Naive B cell (primary cell): ENCODE measurements around the gene MXRA5. TPM values are rescaled to one million over a fixed set of nuclear protein-coding genes. Genes with fewer than 3 reads are reported as not detected.
"Not testable (repeated sequence)": the region's sequence is repeated elsewhere in the genome, so short reads cannot be mapped to it uniquely, and the experiment has no call there.

Source experiments
- ATAC-seq, 2 donors: fragments of 150-1000 bp; cut with Tn5 transposase; 2 replicates each; pipeline ENCODE4 v1.10.0; 2021; ENCODE audit warnings: low read depth in 2 of 2, mild to moderate bottlenecking in 2 of 2, moderate library complexity in 2 of 2
- DNase-seq: peaks from one replicate; pipeline ENCODE4 v3.0.0; 2022
- H3K27ac Mint-ChIP-seq, 6 donors: one replicate each; pipeline ENCODE4 v1.8.0; 2020 to 2022; ENCODE audit warnings: mild to moderate bottlenecking in 6 of 6, mixed read lengths in 6 of 6, moderate library complexity in 5 of 6, inconsistent platforms in 2 of 6
- H3K27me3 Mint-ChIP-seq, 3 donors: one replicate each; pipeline ENCODE4 v1.8.0; 2021 to 2022; ENCODE audit warnings: mixed read lengths in 3 of 3, mild to moderate bottlenecking in 1 of 3
- H3K36me3 Mint-ChIP-seq, 2 donors: one replicate each; pipeline ENCODE4 v1.8.0; 2020 to 2022; ENCODE audit warnings: mixed read lengths in 2 of 2, inconsistent platforms in 1 of 2, mild to moderate bottlenecking in 1 of 2
- H3K4me1 Mint-ChIP-seq, 3 donors: one replicate each; pipeline ENCODE4 v1.8.0; 2020 to 2022; ENCODE audit warnings: mixed read lengths in 3 of 3, inconsistent platforms in 1 of 3, mild to moderate bottlenecking in 1 of 3, moderate library complexity in 1 of 3
- H3K4me3 Mint-ChIP-seq, 8 donors: one replicate each; pipeline ENCODE4 v1.8.0; 2020 to 2022; ENCODE audit warnings: mild to moderate bottlenecking in 8 of 8, mixed read lengths in 8 of 8, moderate library complexity in 8 of 8, inconsistent platforms in 2 of 8
- H3K9me3 Mint-ChIP-seq, 7 donors: one replicate each; pipeline ENCODE4 v1.8.0; 2020 to 2022; ENCODE audit warnings: mixed read lengths in 7 of 7, mild to moderate bottlenecking in 5 of 7, inconsistent platforms in 2 of 7, moderate library complexity in 1 of 7
- polyA plus RNA-seq, 6 donors: library from polyadenylated mRNA; unstranded; fragments of 300-500 nt; fragmentation: Illumina TruSeq; gene quantifications; one replicate each; pipeline ENCODE4 v1.2.3, GENCODE V29; 2021; ENCODE audit warnings: low read depth in 6 of 6

Gene MXRA5
- polyA plus RNA-seq, 6 donors from 2014 or later: not detected

DNA sequence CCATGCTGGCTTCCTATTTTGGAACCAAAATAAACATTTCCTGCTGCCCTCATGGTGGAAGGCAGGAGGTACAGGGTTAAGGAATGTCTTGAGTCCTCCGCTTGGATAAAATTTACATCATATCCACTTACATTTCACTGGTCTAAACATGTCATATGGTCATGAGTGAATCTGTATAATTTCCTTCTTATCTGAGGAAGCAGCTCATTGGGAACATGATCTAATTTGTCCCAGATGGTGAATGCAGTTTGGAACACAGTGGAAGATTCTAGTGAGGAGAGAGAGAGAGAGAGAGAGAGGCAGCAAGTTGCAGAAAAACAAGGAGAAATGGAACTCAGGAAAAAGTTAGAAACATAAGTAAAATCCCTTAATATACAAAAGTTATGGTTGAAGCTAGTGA lies 46.8 kb downstream of the MXRA5 start:
- DNase-seq (no peak), ATAC-seq (no peak)
- no peaks in the 10 kb centered on the region for H3K27me3 Mint-ChIP-seq
- H3K9me3 Mint-ChIP-seq: peaks cover 0 to 5% (median 0%) of the 10 kb centered on the region in 7 donors
- no peaks in the 10 kb centered on the region for H3K4me1 Mint-ChIP-seq
- H3K36me3 Mint-ChIP-seq: no peaks in the 10 kb centered on the region
- H3K4me3 Mint-ChIP-seq: no peak overlapping the region
- H3K27ac Mint-ChIP-seq: no peak overlapping the region

DNA sequence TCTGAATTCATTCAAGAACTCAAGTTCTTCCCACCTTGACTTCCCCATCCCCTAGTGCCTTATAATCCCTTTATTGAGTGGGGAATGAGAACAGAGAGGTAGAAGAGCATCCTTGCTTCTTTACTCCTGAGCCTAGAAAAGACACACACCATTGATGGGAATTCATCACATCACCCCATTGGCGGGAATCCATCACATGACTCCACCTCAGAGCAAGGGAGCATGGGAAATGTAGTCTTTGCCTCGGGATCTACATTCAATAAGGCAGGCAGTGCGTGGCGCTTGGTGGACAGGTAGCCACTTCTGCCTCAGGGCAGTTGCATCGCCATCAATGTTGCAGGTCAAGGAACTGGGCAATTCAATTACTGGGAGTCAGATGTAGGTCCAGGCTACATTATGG lies 50.7 kb downstream of the MXRA5 start:
- Mint-ChIP-seq H3K36me3 (no peaks in the 10 kb centered on the region), H3K27ac (no peak overlapping the region), H3K27me3 (no peaks in the 10 kb centered on the region), H3K4me1 (no peaks in the 10 kb centered on the region), H3K9me3 (peaks cover 0 to 4% (median 0%) of the 10 kb centered on the region in 7 donors), H3K4me3 (no peak overlapping the region)
- ATAC-seq: no peak
- no peak for DNase-seq

DNA sequence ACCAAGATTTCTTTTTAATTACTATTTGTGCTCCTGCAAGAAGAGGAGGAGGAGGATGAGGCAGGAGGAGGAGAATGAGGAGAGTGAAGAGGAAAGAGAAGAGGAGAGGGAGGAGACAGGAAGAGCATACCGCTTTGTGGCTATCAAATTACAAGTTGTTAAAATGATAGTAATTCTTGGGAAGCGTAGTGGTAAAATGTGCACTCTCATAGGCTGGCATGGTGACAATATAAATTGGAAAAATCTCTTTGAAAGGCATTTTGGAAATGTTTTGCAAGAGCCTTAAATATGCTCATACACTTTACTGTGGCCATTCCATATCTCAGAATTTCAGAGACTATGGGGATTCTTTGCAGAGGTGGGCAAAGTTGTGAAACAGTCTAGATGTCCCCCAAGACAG lies 53.2 kb downstream of the MXRA5 start:
- peaks cover 0 to 5% (median 0%) of the 10 kb centered on the region in 3 donors for H3K27me3 Mint-ChIP-seq
- H3K4me1 Mint-ChIP-seq: no peaks in the 10 kb centered on the region
- H3K36me3 Mint-ChIP-seq: no peaks in the 10 kb centered on the region
- DNase-seq (no peak), ATAC-seq (no peak)
- H3K4me3 Mint-ChIP-seq: no peak overlapping the region
- peaks cover 0 to 4% (median 0%) of the 10 kb centered on the region in 7 donors for H3K9me3 Mint-ChIP-seq
- no peak overlapping the region for H3K27ac Mint-ChIP-seq

DNA sequence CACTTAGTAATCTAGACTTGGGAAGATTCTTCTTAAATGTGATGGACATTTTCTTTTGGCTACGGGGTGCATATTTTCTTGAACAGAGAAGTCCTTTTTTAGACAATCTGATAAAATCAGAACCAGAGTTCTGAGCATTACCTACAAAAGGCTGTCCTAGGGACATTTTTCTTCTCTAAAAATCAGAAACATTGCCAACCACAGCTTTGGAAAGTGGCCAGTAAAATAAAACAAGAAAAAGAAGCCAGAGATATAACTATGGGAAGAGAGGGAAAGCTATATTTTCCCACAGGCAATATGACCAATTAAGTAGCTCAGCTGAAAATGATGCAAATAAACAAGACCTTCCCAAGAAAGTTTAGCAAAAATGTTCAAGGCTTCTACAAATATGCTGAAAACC lies 55.9 kb downstream of the MXRA5 start:
- Mint-ChIP-seq H3K4me3 (no peak overlapping the region), H3K4me1 (no peaks in the 10 kb centered on the region), H3K9me3 (peaks cover 0 to 4% (median 0%) of the 10 kb centered on the region in 7 donors), H3K27me3 (peaks cover 0 to 12% (median 0%) of the 10 kb centered on the region in 3 donors), H3K27ac (no peak overlapping the region), H3K36me3 (no peaks in the 10 kb centered on the region)
- DNase-seq (no peak), ATAC-seq (no peak)

DNA sequence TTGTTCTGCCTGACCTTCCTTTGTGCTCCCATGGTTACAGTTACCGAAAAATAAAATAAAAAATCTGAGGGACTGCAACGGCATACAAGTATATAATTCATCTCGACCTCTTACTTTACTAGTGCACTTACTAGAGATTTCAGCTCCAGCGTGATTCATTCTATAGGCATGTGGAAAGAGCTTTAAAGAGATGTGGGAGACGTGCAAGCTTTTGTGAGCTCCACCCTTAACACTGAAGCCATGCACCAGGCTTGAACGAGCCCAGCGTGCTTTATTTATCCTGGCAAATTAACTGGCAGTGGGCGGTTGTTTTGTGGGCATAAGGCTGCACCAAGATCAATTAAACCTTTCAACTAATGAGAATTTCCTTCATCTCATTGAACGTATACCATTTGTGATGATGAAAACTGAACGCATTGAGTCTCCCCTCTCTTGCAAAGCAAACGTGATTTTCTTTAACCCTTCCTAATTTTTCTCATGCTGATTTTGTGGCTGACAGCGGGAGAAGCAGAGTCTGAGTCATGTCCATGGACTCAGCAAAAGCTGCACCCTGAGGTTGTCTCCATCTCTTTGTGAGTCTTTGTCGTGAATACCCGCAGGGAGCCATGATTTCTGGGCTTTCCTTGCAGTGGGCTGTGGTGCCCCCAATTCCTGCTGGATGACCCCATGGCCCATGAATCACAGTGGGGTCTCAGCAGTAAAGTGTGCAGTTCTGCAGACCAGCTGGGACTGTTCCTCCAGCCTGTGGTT lies 60.1 kb downstream of the MXRA5 start:
- no peak for ATAC-seq
- DNase-seq: no peak
- Mint-ChIP-seq H3K9me3 (peaks cover 0 to 8% (median 0%) of the 10 kb centered on the region in 7 donors), H3K4me3 (no peak overlapping the region), H3K4me1 (no peaks in the 10 kb centered on the region), H3K36me3 (no peaks in the 10 kb centered on the region), H3K27me3 (peaks cover 0 to 12% (median 0%) of the 10 kb centered on the region in 3 donors), H3K27ac (no peak overlapping the region)

DNA sequence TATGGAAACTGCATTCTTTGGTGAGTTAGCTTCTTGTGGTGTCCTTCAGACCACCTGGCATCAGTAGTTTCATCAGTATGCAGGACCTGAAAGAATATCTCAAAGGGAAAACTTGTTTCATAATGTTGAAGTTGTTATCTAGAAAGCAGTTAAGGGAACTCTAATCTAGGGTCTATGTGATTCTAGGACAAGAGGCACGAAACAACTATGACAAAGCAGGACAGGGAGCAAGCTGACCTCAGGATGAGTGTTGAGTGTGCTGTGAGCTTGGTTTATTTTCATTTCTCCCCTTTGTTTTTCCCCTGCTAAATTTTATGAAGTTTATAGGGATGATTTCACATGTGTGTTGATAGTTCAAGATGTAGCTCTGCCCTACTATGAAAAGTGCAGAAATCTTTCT lies 65.7 kb downstream of the MXRA5 start:
- H3K36me3 Mint-ChIP-seq: no peaks in the 10 kb centered on the region
- ATAC-seq (no peak), DNase-seq (no peak)
- H3K9me3 Mint-ChIP-seq: peaks cover 0 to 21% (median 8%) of the 10 kb centered on the region in 7 donors
- H3K4me3 Mint-ChIP-seq: no peak overlapping the region
- H3K27me3 Mint-ChIP-seq: no peaks in the 10 kb centered on the region
- no peaks in the 10 kb centered on the region for H3K4me1 Mint-ChIP-seq
- H3K27ac Mint-ChIP-seq: no peak overlapping the region

DNA sequence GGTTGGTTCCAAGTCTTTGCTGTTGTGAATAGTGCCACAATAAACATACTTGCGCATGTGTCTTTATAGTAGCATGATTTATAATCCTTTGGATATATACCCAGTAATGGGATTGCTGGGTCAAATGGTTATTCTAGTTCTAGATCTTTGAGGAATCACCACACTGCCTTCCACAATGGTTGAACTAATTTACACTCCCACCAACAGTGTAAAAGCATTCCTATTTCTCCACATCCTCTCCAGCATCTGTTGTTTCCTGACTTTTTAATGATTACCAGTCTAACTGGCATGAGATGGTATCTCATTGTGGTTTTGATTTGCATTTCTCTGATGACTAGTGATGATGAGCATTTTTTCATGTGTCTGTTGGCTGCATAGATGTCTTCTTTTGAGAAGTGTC lies 72.8 kb downstream of the MXRA5 start:
- H3K27me3 Mint-ChIP-seq, H3K4me3 Mint-ChIP-seq, DNase-seq, H3K36me3 Mint-ChIP-seq, ATAC-seq, H3K27ac Mint-ChIP-seq, H3K4me1 Mint-ChIP-seq: not testable (repeated sequence)
- peaks cover 3 to 27% (median 15%) of the 10 kb centered on the region in 7 donors for H3K9me3 Mint-ChIP-seq

DNA sequence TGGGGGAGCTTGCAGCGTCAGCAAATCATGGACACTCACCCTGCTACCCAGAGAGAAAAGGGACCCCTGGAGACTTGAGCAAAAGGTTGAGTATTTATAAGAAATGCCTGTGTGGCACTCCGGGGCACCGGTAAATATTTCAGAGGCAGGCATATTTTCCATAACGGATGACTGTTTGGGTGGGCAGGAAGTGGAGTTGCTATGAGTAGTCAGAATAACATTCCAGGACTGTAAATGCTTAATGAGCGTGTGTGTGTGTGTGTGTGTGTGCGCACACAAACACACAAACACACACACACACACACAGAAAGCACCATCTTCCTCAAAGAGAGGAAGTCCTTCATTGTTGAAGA lies 74.6 kb downstream of the MXRA5 start:
- H3K4me3 Mint-ChIP-seq: no peak overlapping the region
- no peaks in the 10 kb centered on the region for H3K36me3 Mint-ChIP-seq
- peaks cover 3 to 27% (median 10%) of the 10 kb centered on the region in 7 donors for H3K9me3 Mint-ChIP-seq
- H3K27ac Mint-ChIP-seq: no peak overlapping the region
- ATAC-seq (no peak), DNase-seq (no peak)
- no peaks in the 10 kb centered on the region for H3K27me3 Mint-ChIP-seq
- no peaks in the 10 kb centered on the region for H3K4me1 Mint-ChIP-seq

DNA sequence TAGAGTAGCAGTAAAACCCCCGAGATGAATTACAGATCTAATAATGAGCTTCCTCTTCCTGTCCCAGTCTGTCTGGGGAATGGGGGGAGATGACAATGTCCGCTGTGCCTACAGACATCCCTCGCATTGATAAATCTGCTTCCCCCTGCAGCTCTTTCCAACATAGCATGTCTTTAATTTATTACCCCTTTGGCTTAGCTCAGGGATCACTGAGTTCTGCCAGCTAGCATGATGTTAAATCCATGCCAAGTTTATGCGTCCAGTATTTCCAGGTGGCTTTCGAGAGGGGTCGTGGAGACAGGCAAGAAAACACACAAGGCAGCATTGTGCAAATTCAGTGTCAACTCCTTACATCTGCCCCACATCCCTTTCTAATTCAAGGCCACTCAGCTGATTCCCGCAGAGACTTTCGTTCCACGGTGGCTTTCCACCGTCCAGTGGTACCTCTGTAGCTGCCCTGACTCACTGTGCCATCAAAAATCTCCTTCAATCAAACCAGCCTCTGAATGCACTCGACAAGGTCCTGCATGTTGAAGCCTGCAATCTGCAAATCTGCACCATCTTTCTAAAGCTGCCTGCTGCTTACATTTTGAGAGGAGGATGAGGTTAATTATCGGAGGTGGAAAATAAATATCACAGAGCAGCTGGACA lies 75.1 kb downstream of the MXRA5 start:
- Mint-ChIP-seq H3K27me3 (no peaks in the 10 kb centered on the region), H3K27ac (no peak overlapping the region), H3K4me3 (no peak overlapping the region), H3K36me3 (no peaks in the 10 kb centered on the region), H3K9me3 (peaks cover 3 to 27% (median 10%) of the 10 kb centered on the region in 7 donors), H3K4me1 (no peaks in the 10 kb centered on the region)
- no peak for ATAC-seq
- DNase-seq: no peak

DNA sequence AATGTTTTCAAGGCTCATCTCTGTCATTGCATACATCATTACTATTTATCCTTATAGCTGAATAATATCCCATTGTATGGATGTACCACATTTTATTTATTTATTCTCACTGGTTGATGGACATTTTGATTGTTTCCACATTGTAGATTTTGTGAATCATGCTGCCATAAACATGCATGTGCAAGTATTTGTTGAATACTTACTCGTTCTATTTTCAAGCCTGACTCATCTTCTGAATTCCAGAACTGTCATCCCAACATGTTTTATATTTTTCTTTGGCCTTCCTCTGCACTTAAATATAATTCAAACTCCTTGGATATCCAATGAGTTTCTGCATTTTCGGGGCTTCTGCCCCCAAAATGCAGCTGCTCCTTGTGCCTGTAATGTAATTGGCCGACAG lies 77.6 kb downstream of the MXRA5 start:
- Mint-ChIP-seq H3K27ac (no peak overlapping the region), H3K36me3 (no peaks in the 10 kb centered on the region), H3K27me3 (peaks cover 0 to 2% (median 0%) of the 10 kb centered on the region in 3 donors), H3K9me3 (peaks cover under 1 to 19% (median 6%) of the 10 kb centered on the region in 7 donors), H3K4me1 (no peaks in the 10 kb centered on the region), H3K4me3 (no peak overlapping the region)
- DNase-seq (no peak), ATAC-seq (no peak)

DNA sequence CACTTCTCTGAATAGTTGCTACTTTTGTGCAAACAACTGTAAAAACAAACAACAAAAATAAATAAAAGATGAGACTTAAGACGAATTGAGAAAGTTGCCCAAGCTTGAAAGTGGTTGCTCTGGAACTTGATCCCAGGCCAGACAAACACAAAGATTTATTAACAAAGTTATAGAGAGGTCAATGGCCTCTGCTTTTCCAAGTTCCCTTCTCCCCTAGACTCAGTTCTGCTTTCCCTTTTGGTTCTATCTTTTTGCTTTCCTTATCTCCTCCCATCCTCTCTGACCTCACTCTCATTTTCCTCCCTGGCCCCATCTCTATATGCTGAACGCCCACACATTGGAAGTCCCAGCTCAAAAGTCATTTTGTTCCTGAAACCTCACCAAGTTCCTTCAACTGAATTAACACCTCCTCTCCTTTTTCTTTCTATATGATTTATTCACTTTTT lies 82.7 kb downstream of the MXRA5 start:
- Mint-ChIP-seq H3K4me3 (no peak overlapping the region), H3K9me3 (peaks cover 2 to 46% (median 12%) of the 10 kb centered on the region in 7 donors), H3K27me3 (peaks cover 0 to 4% (median 0%) of the 10 kb centered on the region in 3 donors), H3K36me3 (peaks cover 4 to 7% of the 10 kb centered on the region in 2 donors), H3K27ac (no peak overlapping the region), H3K4me1 (no peaks in the 10 kb centered on the region)
- DNase-seq (no peak), ATAC-seq (no peak)

DNA sequence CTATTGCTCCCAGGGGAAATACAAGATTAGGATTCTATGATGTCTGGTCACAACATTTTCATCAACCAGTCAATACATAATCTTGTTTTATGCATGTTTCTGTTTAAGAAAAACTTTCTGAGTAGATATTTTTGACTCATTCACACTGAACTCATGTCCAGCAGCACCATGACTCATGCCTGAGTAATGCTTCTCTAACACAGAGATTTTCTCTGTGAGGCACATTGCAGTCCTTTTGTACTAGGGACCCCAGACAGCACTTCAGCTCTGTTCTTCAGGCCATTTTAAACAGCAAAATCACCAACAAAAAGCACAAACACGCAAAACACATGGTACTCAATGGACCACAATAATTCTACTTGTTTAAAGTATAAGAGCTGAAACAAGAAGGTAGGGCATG lies 83.6 kb downstream of the MXRA5 start:
- Mint-ChIP-seq H3K4me1 (no peaks in the 10 kb centered on the region), H3K4me3 (no peak overlapping the region), H3K27me3 (peaks cover 0 to 4% (median 0%) of the 10 kb centered on the region in 3 donors), H3K36me3 (peaks cover 4 to 7% of the 10 kb centered on the region in 2 donors), H3K27ac (no peak overlapping the region), H3K9me3 (peaks cover 2 to 46% (median 13%) of the 10 kb centered on the region in 7 donors)
- no peak for DNase-seq
- no peak for ATAC-seq
